Gastroesophageal sphincter (tissue), 3 donors: ENCODE data around the gene TMEM69.
"Not testable (repeated sequence)": the region's sequence is repeated elsewhere in the genome, so short reads cannot be mapped to it uniquely, and the experiment has no call there.

ENCODE experiments used
- CTCF ChIP-seq, 4 experiments: fragments of 200-600 bp in 2 of 4; fragments of 450-650 bp in 2 of 4; sonication (generic) in 1 of 4; IDR thresholded peaks; one replicate each; pipeline ENCODE4 v1.5.1; 2017 to 2019; ENCODE audit warnings: antibody characterized with exemption in 4 of 4, mild to moderate bottlenecking in 2 of 4, moderate library complexity in 2 of 4
- EP300 ChIP-seq: sonication (generic); formaldehyde crosslinking; IDR thresholded peaks from one replicate; pipeline ENCODE4 v1.6.1; 2017; ENCODE audit warnings: antibody characterized with exemption, mild to moderate bottlenecking
- POLR2A ChIP-seq, 2 donors: fragments of 450-650 bp; IDR thresholded peaks; one replicate each; pipeline ENCODE4 v1.6.1; 2017; ENCODE audit warnings: antibody characterized with exemption in 2 of 2, mild to moderate bottlenecking in 2 of 2, moderate library complexity in 1 of 2

GRCh38 chr1:45693811-45694210 is 5.8 kb downstream of the TMEM69 start:
- not testable (repeated sequence) for TF ChIP-seq CTCF (IDR thresholded peaks at IDR 0.05); EP300; POLR2A (IDR thresholded peaks at IDR 0.05)
